HepG2 (cell line): ENCODE measurements around the gene PSMD12. TPM values are rescaled to one million over a fixed set of nuclear protein-coding genes. Genes with fewer than 3 reads are reported as not detected.

Experiments
- AFF4 ChIP-seq: sonication (generic); formaldehyde crosslinking; IDR thresholded peaks from 2 replicates; pipeline ENCODE4 v1.4.0; 2020; ENCODE audit warnings: missing genetic modification reagents
- ARNTL ChIP-seq: sonication (generic); formaldehyde crosslinking; IDR thresholded peaks from 2 replicates; pipeline ENCODE4 v1.4.0; 2020; ENCODE audit warnings: mild to moderate bottlenecking, missing genetic modification reagents
- CEBPB ChIP-seq: IDR thresholded peaks from 2 replicates; pipeline ENCODE4 v1.6.1; 2011; ENCODE audit warnings: low read depth, low read length, improper control_type of control experiment, borderline replicate concordance
- DDIT3 ChIP-seq: sonication (generic); formaldehyde crosslinking; IDR thresholded peaks from 2 replicates; pipeline ENCODE4 v1.4.0; 2020; ENCODE audit warnings: mild to moderate bottlenecking, missing genetic modification reagents
- HOXA7 ChIP-seq: sonication (generic); formaldehyde crosslinking; IDR thresholded peaks from 2 replicates; pipeline ENCODE4 v1.8.1; 2022; ENCODE audit warnings: mild to moderate bottlenecking, missing genetic modification reagents, moderate library complexity
- MIXL1 ChIP-seq: IDR thresholded peaks from 2 replicates; pipeline ENCODE4 v1.6.1; 2016
- MLX ChIP-seq: IDR thresholded peaks from 2 replicates; pipeline ENCODE4 v1.6.1; 2016
- MLXIP ChIP-seq: sonication (generic); formaldehyde crosslinking; IDR thresholded peaks from 2 replicates; pipeline ENCODE4 v1.9.0; 2021; ENCODE audit warnings: missing genetic modification reagents, borderline replicate concordance
- NFYB ChIP-seq: sonication (generic); formaldehyde crosslinking; IDR thresholded peaks from 2 replicates; pipeline ENCODE4 v1.4.0; 2020; ENCODE audit warnings: missing genetic modification reagents
- RCOR2 ChIP-seq: IDR thresholded peaks from 2 replicates; pipeline ENCODE4 v1.6.1; 2016; ENCODE audit warnings: missing biosample characterization, missing genetic modification reagents
- SIN3A ChIP-seq: IDR thresholded peaks from 2 replicates; pipeline ENCODE4 v1.6.1; 2011; ENCODE audit warnings: low read depth, mild to moderate bottlenecking, control low read depth, low read length, borderline replicate concordance
- SP1 ChIP-seq, 2 experiments: fragments of 450-650 bp in 1 of 2; sonication (generic) in 1 of 2; formaldehyde crosslinking in 1 of 2; IDR thresholded peaks; 2 replicates each; pipeline versions ENCODE4 v1.4.0 to v1.6.1; 2016 to 2020; ENCODE audit warnings: missing genetic modification reagents in 1 of 2
- ZBTB34 ChIP-seq: sonication (generic); formaldehyde crosslinking; IDR thresholded peaks from 2 replicates; pipeline ENCODE4 v1.8.0; 2022; ENCODE audit warnings: mild to moderate bottlenecking, missing genetic modification reagents
- ZNF326 ChIP-seq: sonication (generic); formaldehyde crosslinking; IDR thresholded peaks from 2 replicates; pipeline ENCODE4 v1.4.0; 2020; ENCODE audit warnings: missing genetic modification reagents, borderline replicate concordance
- ZNF780A ChIP-seq: sonication (generic); formaldehyde crosslinking; IDR thresholded peaks from 2 replicates; pipeline ENCODE4 v1.8.0; 2022; ENCODE audit warnings: mild to moderate bottlenecking, missing genetic modification reagents, moderate library complexity
- polyA plus RNA-seq, 8 experiments: library from polyadenylated mRNA; depleted of rRNA in 3 of 8; stranded (reverse) in 7 of 8; unstranded in 1 of 8; fragments of >200 nt; fragmentation: Illumina TruSeq in 4 of 8; extraction: Trizol in 4 of 8; gene quantifications; 2 replicates each; pipeline versions ENCODE4 v1.2.1 to v1.2.3, GENCODE V29; 2011 to 2016; ENCODE audit warnings: low read depth in 4 of 8, missing spikeins in 1 of 8, mixed read lengths in 1 of 8; ENCODE audit not compliant: insufficient read depth in 1 of 8
- total RNA-seq, 5 experiments: library from RNA; depleted of rRNA; stranded (reverse); fragments of >200 nt; fragmentation: Illumina TruSeq; extraction: Trizol; gene quantifications; 2 replicates each; pipeline ENCODE4 v1.2.3, GENCODE V29; 2016; ENCODE audit warnings: low read depth in 1 of 5

The PSMD12 gene
- total and polyA plus RNA-seq, 2 of the 13 experiments (the other 11 are each of a cell fraction or from before 2014, with no cell fraction given), result 27.4 to 71.7 TPM

GRCh38 chr17:67365738-67366192, 612 bp downstream of the PSMD12 start (continued):
- no peak for TF ChIP-seq SP1 (IDR thresholded peaks at IDR 0.05)
- TF ChIP-seq SP1 (CRISPR knock-in tag; IDR thresholded peaks at IDR 0.05), result 0 out of 2 replicates have a peak, but pooled peaks have one; percentile 28
- TF ChIP-seq CEBPB, result peak; percentile 88
- TF ChIP-seq ZNF326 (CRISPR knock-in tag), result no peak
- TF ChIP-seq ZNF780A (CRISPR knock-in tag), result peak; percentile 66; the same call in 1 of the 2 replicates
- 0 out of 2 replicates have a peak, but pooled peaks have one; percentile 75 for TF ChIP-seq HOXA7 (CRISPR knock-in tag)
- TF ChIP-seq MLXIP (CRISPR knock-in tag), result no peak
- 0 out of 2 replicates have a peak, but pooled peaks have one; percentile 10 for TF ChIP-seq ARNTL (CRISPR knock-in tag)
- TF ChIP-seq NFYB (CRISPR knock-in tag), result no peak
- no peak for TF ChIP-seq ZBTB34
- TF ChIP-seq MLX, result no peak
- no peak for TF ChIP-seq DDIT3
- TF ChIP-seq RCOR2 (CRISPR knock-in tag), result 0 out of 2 replicates have a peak, but pooled peaks have one; percentile 1
- TF ChIP-seq AFF4 (CRISPR knock-in tag), result 0 out of 2 replicates have a peak, but pooled peaks have one; percentile 4
- peak; percentile 7; the same call in 1 of the 2 replicates for TF ChIP-seq MIXL1 (CRISPR knock-in tag)
- 0 out of 2 replicates have a peak, but pooled peaks have one; percentile 18 for TF ChIP-seq SIN3A
